Thyroid gland (tissue), 4 donors: ENCODE results near the gene KNOP1. TPM values are rescaled to one million over a fixed set of nuclear protein-coding genes. Genes with fewer than 3 reads are reported as not detected.
"Not testable (repeated sequence)": the region's sequence is repeated elsewhere in the genome, so short reads cannot be mapped to it uniquely, and the experiment has no call there.

Experiments used
- DNase-seq, 2 donors: peaks; one replicate each; pipeline ENCODE4 v3.0.0-alpha.2; 2019
- H3K27ac ChIP-seq, 3 donors: fragments of 200-600 bp; sonication (generic); 1 replicate in 2 of 3; 2 replicates in 1 of 3; pipeline ENCODE4 v1.5.1; 2016 to 2019; ENCODE audit warnings: mild to moderate bottlenecking in 1 of 3, moderate library complexity in 1 of 3
- H3K27me3 ChIP-seq: fragments of 200-600 bp; sonication (generic); one replicate; pipeline ENCODE4 v1.5.1; 2019
- H3K36me3 ChIP-seq, 2 donors: fragments of 200-600 bp; sonication (generic); one replicate each; pipeline ENCODE4 v1.5.1; 2016 to 2019
- H3K4me1 ChIP-seq, 2 donors: fragments of 200-600 bp; sonication (generic); one replicate each; pipeline ENCODE4 v1.5.1; 2017 to 2019
- H3K4me3 ChIP-seq, 3 donors: fragments of 200-600 bp; sonication (generic); replicated peaks in 1 of 3; 1 replicate in 2 of 3; 2 replicates in 1 of 3; pipeline ENCODE4 v1.5.1; 2016; ENCODE audit warnings: mild to moderate bottlenecking in 1 of 3
- H3K9me3 ChIP-seq: fragments of 200-600 bp; sonication (generic); one replicate; pipeline ENCODE4 v1.5.1; 2017
- POLR2A ChIP-seq, 2 donors: fragments of 450-650 bp; IDR thresholded peaks; one replicate each; pipeline ENCODE4 v1.6.1; 2017; ENCODE audit warnings: antibody characterized with exemption in 2 of 2, mild to moderate bottlenecking in 2 of 2, moderate library complexity in 1 of 2
- WGBS, 2 donors: methylation state at CpG; one replicate each; pipeline ENCODE4 v1.1.5; 2017; 5-methylcytosine and 5-hydroxymethylcytosine counted together
- intact Hi-C: fragments of 100-400 bp; cut with DNase I; formaldehyde crosslinking; loops from one replicate; pipeline ENCODE4 v1.15.1; 2023
- total RNA-seq, 4 donors: library from RNA; depleted of rRNA; stranded (reverse); fragments of >200 nt; gene quantifications; one replicate each; pipeline ENCODE4 v1.2.3, GENCODE V29; 2016
- TF ChIP-seq, protein P1 (sequence below), 6 experiments: fragments of 200-600 bp in 3 of 6; fragments of 450-650 bp in 3 of 6; sonication (generic) in 3 of 6; IDR thresholded peaks; one replicate each; pipeline ENCODE4 v1.5.1; 2016 to 2019; ENCODE audit warnings: antibody characterized with exemption in 6 of 6, mild to moderate bottlenecking in 2 of 6, inconsistent platforms in 1 of 6, moderate library complexity in 1 of 6

The KNOP1 gene
- total RNA-seq, 4 donors from 2014 or later = 8.9 to 11.5 (median 10.5) TPM

DNA sequence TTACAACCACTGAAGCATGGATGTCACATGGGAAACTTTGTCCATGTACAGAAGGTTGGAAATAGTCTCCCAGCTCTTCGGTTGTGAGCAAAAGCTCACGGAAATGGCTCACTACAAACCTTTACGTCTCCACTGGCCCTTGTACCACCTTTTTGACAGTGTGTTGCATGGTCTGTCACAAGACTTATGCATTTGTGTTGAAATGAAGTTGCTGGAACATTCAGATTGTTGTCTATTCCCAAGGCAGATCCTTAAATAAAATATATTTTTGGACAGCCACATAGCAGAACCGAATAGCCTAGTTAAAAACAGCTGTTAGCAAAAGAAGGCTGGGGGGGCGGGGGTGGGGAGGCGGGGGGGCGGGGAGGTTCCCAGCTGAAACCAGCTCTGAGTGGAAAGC lies 39.2 kb downstream of the KNOP1 start:
- intact Hi-C loops = no loop called here
- H3K4me1 ChIP-seq = no peaks in the 10 kb centered on the region
- WGBS, 2 donors = 79 to 86% methylated on average over 7 of the region's 7 CpGs
- no peak overlapping the region for H3K27ac ChIP-seq
- H3K9me3 ChIP-seq = no peaks in the 10 kb centered on the region
- peaks cover 10 to 13% of the 10 kb centered on the region in 2 donors for H3K36me3 ChIP-seq
- DNase-seq = no peak
- H3K4me3 ChIP-seq = no peak overlapping the region
- no peak for TF ChIP-seq POLR2A (IDR thresholded peaks at IDR 0.05)
- H3K27me3 ChIP-seq = no peaks in the 10 kb centered on the region

DNA sequence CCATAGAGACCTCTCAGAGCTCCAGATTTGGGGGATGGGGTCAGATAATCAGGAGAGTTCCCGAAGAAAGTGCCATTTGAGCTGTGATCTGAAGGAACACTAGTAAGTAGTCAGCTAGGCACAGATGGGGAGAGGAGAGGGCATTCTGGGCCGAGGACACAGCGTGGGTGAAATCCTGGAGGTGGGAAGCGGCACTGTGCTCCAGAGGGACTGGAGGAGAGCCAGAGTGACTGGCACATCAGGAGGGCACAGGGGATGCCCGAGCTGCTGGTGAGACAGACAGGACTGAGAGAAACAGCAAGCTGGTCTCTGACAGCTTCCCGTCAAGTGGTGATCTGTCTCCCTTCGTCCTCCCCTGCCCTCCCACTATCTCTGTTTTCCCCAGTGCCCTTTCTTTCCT lies 40.6 kb downstream of the KNOP1 start:
- 82 to 87% methylated on average over 7 of the region's 7 CpGs for WGBS, 2 donors
- H3K27ac ChIP-seq = no peak overlapping the region
- TF ChIP-seq POLR2A (IDR thresholded peaks at IDR 0.05) = no peak
- TF ChIP-seq, protein P1, sequence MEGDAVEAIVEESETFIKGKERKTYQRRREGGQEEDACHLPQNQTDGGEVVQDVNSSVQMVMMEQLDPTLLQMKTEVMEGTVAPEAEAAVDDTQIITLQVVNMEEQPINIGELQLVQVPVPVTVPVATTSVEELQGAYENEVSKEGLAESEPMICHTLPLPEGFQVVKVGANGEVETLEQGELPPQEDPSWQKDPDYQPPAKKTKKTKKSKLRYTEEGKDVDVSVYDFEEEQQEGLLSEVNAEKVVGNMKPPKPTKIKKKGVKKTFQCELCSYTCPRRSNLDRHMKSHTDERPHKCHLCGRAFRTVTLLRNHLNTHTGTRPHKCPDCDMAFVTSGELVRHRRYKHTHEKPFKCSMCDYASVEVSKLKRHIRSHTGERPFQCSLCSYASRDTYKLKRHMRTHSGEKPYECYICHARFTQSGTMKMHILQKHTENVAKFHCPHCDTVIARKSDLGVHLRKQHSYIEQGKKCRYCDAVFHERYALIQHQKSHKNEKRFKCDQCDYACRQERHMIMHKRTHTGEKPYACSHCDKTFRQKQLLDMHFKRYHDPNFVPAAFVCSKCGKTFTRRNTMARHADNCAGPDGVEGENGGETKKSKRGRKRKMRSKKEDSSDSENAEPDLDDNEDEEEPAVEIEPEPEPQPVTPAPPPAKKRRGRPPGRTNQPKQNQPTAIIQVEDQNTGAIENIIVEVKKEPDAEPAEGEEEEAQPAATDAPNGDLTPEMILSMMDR (IDR thresholded peaks at IDR 0.05) = no peak
- peaks cover 0 to under 1% of the 10 kb centered on the region in 2 donors for H3K36me3 ChIP-seq
- intact Hi-C loops = no loop called here
- no peaks in the 10 kb centered on the region for H3K9me3 ChIP-seq
- H3K27me3 ChIP-seq = no peaks in the 10 kb centered on the region
- no peak overlapping the region for H3K4me3 ChIP-seq
- DNase-seq = no peak
- H3K4me1 ChIP-seq = no peaks in the 10 kb centered on the region

DNA sequence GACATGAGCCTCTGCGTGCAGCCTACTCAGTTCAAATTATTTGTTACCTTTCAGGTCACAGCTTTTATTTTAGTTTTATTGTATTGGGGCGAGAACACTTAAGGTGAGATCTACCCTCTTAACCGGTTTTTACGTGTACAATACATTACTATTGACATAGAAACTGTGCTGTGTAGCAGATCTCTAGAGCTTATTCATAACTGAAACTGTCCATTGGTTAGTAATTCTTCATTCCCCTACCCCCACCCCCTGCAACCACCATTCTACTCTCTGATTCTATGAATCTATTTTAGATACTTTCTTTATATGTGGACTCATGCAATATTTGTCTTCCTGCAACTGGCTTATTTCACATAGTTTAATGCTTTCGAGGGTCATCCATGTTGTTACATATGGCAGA lies 43.5 kb downstream of the KNOP1 start:
- no peaks in the 10 kb centered on the region for H3K4me1 ChIP-seq
- no peak overlapping the region for H3K4me3 ChIP-seq
- TF ChIP-seq, protein P1 (IDR thresholded peaks at IDR 0.05) = no peak
- TF ChIP-seq POLR2A (IDR thresholded peaks at IDR 0.05) = no peak
- 95 to 97% methylated on average over 5 of the region's 5 CpGs for WGBS, 2 donors
- H3K36me3 ChIP-seq = peaks cover 8 to 10% of the 10 kb centered on the region in 2 donors
- no peak overlapping the region for H3K27ac ChIP-seq
- DNase-seq = no peak
- H3K9me3 ChIP-seq = no peaks in the 10 kb centered on the region
- H3K27me3 ChIP-seq = no peaks in the 10 kb centered on the region
- intact Hi-C loops = no loop called here

DNA sequence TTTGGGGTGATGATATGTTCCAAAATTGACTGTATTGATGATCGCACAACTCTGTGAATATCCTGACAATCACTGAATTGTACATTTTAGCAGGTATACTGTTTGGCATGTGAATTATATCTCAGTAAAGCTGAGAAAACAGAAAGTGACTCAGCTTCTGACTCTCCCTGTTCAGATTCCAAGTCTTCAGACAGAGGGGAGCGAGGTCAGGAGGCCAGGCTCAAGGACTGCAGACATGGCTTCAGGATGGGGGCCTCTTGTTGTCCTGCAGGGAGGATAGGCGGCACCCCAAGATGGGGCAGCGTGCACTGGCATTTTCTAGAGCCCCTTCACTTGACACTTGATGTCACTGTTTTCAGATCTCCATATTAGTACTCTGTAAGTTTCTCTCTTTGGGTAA lies 45.6 kb downstream of the KNOP1 start:
- H3K27me3 ChIP-seq = no peaks in the 10 kb centered on the region
- intact Hi-C loops = no loop called here
- TF ChIP-seq POLR2A (IDR thresholded peaks at IDR 0.05) = no peak
- TF ChIP-seq, protein P1 (IDR thresholded peaks at IDR 0.05) = no peak
- H3K4me3 ChIP-seq = no peak overlapping the region
- H3K27ac ChIP-seq = no peak overlapping the region
- DNase-seq = no peak
- H3K4me1 ChIP-seq = no peaks in the 10 kb centered on the region
- H3K36me3 ChIP-seq = peaks cover 13 to 14% of the 10 kb centered on the region in 2 donors
- WGBS, 2 donors = 94 to 97% methylated on average over 4 of the region's 4 CpGs
- no peaks in the 10 kb centered on the region for H3K9me3 ChIP-seq

DNA sequence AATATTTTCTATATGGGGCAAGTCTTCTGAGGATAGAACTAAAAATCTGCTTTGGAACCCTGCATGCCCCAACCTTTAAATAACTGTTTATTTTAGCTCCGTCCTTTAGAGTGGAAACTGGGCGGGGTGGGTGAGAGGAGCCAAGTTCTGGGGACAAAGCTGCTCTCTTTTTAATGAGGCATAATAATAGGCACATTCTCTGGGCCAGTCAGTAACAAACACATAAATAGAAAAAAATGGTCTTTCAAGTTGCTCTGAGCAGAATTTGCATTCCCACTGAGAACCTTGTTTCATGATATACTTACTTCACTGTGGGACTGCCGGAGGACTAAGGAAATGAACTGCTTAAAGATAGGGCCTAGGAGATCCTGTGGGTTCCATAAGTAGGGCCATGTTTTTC lies 51.5 kb downstream of the KNOP1 start:
- no peaks in the 10 kb centered on the region for H3K27me3 ChIP-seq
- H3K27ac ChIP-seq = peak overlapping the region in 2 of 3 donors; percentile 36 to 57
- WGBS, 2 donors = 22 to 24% methylated on average over 3 of the region's 3 CpGs
- TF ChIP-seq POLR2A (IDR thresholded peaks at IDR 0.05) = no peak
- TF ChIP-seq, protein P1 (IDR thresholded peaks at IDR 0.05) = no peak
- intact Hi-C loops = no loop called here
- no peak overlapping the region for H3K4me3 ChIP-seq
- peaks cover 13 to 18% of the 10 kb centered on the region in 2 donors for H3K36me3 ChIP-seq
- H3K9me3 ChIP-seq = no peaks in the 10 kb centered on the region
- DNase-seq = peak; percentile 46 to 63
- peaks cover 9 to 11% of the 10 kb centered on the region in 2 donors for H3K4me1 ChIP-seq

DNA sequence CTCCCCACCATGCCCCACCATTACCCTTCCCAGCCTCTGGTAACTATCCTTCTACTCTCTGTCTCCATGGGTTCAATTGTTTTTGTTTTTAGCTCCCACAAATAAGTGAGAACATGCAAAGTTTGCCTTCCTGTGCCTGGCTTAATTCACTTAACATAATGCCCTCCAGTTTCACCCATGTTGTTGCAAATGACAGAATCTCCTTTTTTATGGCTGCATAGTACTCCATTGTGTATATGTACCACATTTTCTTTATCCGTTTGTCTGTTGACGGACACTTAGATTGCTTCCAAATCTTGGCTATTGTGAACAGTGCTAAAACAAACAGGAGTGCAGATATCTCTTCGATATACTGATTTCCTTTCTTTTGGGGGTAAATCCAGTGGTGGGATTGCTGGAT lies 52.7 kb downstream of the KNOP1 start:
- H3K9me3 ChIP-seq, H3K27ac ChIP-seq, DNase-seq, intact Hi-C loops, H3K27me3 ChIP-seq, H3K4me3 ChIP-seq: not testable (repeated sequence)
- WGBS, 2 donors = 85 to 99% methylated on average over 3 of the region's 3 CpGs
- H3K36me3 ChIP-seq = peaks cover 9 to 13% of the 10 kb centered on the region in 2 donors
- peaks cover 9 to 11% of the 10 kb centered on the region in 2 donors for H3K4me1 ChIP-seq
